ENCODE measurements around the gene CST1.
"Not testable (repeated sequence)": the region's sequence is repeated elsewhere in the genome, so short reads cannot be mapped to it uniquely, and the experiment has no call there.

CST1 gene

GRCh38 chr20:23750786-23751185 is at the start of gene CST1:
CST1 (minus strand) TSS chr20:23750935; CDS start chr20:23750866, 69 bp downstream.
- not testable (repeated sequence) for DNase-seq

- not testable (repeated sequence) for DNase-seq
Observed at GRCh38 chr20:23799216-23799847, 48.6 kb upstream of the CST1 start.

- no peak for DNase-seq
Observed at GRCh38 chr20:23795526-23795925, 44.8 kb upstream of the CST1 start.

GRCh38 chr20:23794841-23795240 is 44.1 kb upstream of the CST1 start:
- no peak for DNase-seq

GRCh38 chr20:23794065-23794464 is 43.3 kb upstream of the CST1 start:
- DNase-seq = no peak

GRCh38 chr20:23783447-23783846 is 32.7 kb upstream of the CST1 start:
- DNase-seq = no peak

- no peak for DNase-seq
Observed at GRCh38 chr20:23782366-23782983, 31.7 kb upstream of the CST1 start.

- DNase-seq = not testable (repeated sequence)
Observed at GRCh38 chr20:23778676-23779075, 27.9 kb upstream of the CST1 start.

- not testable (repeated sequence) for DNase-seq
Observed at GRCh38 chr20:23777380-23777779, 26.6 kb upstream of the CST1 start.

GRCh38 chr20:23776067-23776771 is 25.5 kb upstream of the CST1 start:
- no peak for DNase-seq

- DNase-seq = no peak
Observed at GRCh38 chr20:23774081-23774480, 23.3 kb upstream of the CST1 start.

- DNase-seq = no peak
Observed at GRCh38 chr20:23773579-23773978, 22.8 kb upstream of the CST1 start.

GRCh38 chr20:23773127-23773526 is 22.4 kb upstream of the CST1 start:
- no peak for DNase-seq

GRCh38 chr20:23772074-23772473 is 21.3 kb upstream of the CST1 start:
- DNase-seq = no peak

- no peak for DNase-seq
Observed at GRCh38 chr20:23770384-23770783, 19.6 kb upstream of the CST1 start.

GRCh38 chr20:23768520-23768919 is 17.8 kb upstream of the CST1 start:
- DNase-seq = not testable (repeated sequence)

- DNase-seq = no peak
Observed at GRCh38 chr20:23766531-23766930, 15.8 kb upstream of the CST1 start.

- DNase-seq = no peak
Observed at GRCh38 chr20:23765578-23765977, 14.8 kb upstream of the CST1 start.

- not testable (repeated sequence) for DNase-seq
Observed at GRCh38 chr20:23764630-23765029, 13.9 kb upstream of the CST1 start.

- no peak for DNase-seq
Observed at GRCh38 chr20:23763345-23763744, 12.6 kb upstream of the CST1 start.

- no peak for DNase-seq
Observed at GRCh38 chr20:23759306-23759940, 8.7 kb upstream of the CST1 start.

- DNase-seq = not testable (repeated sequence)
Observed at GRCh38 chr20:23756792-23757191, 6.1 kb upstream of the CST1 start.

GRCh38 chr20:23755131-23755611 is 4.4 kb upstream of the CST1 start:
- not testable (repeated sequence) for DNase-seq
